ENCODE measurements around the gene SCAF4.

SCAF4 gene

DNA sequence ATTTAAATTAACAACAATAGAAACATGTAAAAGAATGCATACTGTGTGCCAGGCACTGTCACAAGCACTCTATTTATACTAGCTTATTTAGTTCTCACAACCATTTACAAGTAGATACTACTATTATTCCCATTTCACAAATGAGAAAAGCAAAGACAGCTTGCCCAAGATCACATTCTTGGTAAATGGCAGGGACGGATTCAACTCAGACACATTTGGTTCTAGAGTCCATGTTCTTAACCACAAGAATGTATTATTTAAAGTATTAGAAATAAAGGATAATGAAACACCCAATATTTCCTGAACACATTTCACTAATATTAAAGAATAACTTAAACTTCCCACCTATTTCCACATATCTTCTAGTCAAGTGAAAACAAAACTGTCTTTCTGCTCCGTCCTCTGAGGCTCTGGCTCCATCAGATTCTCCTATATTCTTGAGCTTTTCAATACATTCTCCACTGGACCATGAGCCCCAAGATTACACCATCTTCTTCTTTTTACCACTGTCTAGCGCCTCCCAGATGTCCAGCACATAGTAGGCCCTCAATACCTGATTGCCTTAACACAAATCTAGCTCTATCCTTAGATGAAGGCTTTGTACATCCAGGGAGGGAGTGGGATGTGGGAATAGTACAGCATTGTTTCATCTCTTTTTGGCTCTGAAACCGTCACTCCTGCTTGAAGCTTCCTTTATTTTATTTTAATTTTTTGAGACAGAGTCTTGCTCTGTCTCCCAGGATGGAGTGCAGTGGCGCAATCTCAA is 43.1 kb downstream of the SCAF4 start:
- H3K27ac ChIP-seq = no peak overlapping the region
- no peak for TF ChIP-seq ZFX (IDR thresholded peaks at IDR 0.05)
- TF ChIP-seq, protein P1, sequence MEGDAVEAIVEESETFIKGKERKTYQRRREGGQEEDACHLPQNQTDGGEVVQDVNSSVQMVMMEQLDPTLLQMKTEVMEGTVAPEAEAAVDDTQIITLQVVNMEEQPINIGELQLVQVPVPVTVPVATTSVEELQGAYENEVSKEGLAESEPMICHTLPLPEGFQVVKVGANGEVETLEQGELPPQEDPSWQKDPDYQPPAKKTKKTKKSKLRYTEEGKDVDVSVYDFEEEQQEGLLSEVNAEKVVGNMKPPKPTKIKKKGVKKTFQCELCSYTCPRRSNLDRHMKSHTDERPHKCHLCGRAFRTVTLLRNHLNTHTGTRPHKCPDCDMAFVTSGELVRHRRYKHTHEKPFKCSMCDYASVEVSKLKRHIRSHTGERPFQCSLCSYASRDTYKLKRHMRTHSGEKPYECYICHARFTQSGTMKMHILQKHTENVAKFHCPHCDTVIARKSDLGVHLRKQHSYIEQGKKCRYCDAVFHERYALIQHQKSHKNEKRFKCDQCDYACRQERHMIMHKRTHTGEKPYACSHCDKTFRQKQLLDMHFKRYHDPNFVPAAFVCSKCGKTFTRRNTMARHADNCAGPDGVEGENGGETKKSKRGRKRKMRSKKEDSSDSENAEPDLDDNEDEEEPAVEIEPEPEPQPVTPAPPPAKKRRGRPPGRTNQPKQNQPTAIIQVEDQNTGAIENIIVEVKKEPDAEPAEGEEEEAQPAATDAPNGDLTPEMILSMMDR (conservative IDR thresholded peaks at IDR 0.05) = no peak

DNA sequence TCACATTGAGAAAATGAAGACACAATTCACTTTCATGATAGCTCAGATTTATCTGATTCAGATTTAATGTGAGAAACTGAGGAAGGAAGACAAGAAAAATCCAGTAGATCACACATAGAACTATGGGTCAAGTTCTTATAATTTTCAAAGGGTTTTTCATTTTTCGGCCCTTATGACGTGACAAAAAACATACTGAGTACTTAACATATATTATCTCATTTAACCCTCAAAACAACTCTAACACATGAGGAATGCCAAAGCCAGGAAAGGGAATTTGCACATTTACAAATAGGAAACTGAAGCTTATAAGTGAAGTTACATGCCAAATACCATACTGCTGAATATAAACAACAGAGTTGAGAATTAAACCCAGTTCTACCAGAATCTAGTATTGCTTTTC is 44.8 kb downstream of the SCAF4 start:
- TF ChIP-seq ZFX (IDR thresholded peaks at IDR 0.05) = no peak
- TF ChIP-seq, protein P1 (conservative IDR thresholded peaks at IDR 0.05) = no peak
- H3K27ac ChIP-seq = no peak overlapping the region

DNA sequence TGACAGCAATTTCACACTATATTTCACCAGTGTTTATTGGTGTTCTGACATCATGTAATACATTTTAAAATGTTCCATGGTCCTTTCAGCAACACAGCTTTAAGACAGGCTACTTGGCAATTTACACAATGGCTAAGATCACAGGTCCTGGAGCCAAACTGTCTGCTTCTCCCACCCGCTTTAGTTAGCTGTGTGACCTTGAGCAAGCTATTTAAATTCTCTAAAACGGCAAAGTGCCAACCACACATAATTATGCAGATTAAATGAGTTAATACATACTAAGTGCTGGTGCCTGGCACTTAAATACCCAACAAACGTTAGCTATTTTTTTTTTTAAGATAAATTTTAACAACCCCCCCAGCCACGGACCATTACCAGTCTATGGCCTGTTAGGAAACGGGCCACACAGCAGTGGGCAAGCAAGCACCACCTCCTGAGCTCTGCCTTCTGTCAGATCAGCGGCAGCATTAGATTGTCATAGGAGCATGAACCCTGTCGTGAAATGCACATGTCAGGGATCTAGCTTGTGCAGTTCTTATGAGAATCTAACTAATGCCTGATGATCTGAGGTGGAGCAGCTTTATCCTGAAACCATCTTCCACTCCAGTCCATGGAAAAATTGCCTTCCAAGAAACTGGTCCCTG is 45.5 kb downstream of the SCAF4 start:
- no peak overlapping the region for H3K27ac ChIP-seq
- TF ChIP-seq ZFX (IDR thresholded peaks at IDR 0.05) = no peak

DNA sequence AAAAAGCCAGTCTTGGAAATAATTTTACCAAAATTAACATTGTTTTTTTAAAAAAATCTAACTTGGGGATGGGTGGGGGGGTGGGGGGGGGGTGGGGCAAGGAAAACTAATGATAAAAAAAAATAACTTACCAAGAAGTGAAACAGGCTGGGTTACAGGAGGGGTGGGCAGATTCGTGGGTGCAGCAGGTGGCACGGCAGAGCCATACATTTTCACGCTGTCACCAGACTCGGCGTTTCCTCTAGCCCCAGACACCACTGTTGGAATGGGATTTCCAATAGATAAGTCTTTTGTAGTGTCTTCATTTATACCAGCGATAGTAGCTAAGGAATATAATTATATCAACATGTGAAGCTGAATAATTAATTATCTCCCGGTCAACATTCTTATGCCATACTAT is 47.0 kb downstream of the SCAF4 start:
- TF ChIP-seq ZFX (IDR thresholded peaks at IDR 0.05) = no peak
- TF ChIP-seq, protein P1 (conservative IDR thresholded peaks at IDR 0.05) = no peak
- no peak overlapping the region for H3K27ac ChIP-seq

DNA sequence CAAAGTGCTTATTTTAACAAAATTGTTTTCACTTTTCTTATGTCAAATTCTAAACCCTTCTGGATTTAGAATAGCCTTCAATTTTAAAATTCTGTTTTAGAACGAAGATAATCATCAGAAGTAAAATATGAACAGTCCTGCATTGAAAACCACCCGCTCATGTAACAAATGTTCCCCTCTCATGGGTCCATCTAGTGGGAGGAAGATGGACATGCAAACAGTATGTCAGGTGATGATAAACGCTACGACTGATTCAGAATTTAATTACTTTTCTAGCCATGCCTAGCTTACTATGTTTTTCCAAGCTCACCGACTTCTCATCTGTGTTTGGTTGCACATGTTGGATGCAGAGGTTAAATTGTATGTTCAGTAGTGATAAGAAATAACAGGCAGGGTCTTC is 48.9 kb downstream of the SCAF4 start:
- TF ChIP-seq, protein P1 (conservative IDR thresholded peaks at IDR 0.05) = no peak; the same call in 1 of the 2 replicates
- TF ChIP-seq ZFX (IDR thresholded peaks at IDR 0.05) = no peak
- no peak overlapping the region for H3K27ac ChIP-seq

DNA sequence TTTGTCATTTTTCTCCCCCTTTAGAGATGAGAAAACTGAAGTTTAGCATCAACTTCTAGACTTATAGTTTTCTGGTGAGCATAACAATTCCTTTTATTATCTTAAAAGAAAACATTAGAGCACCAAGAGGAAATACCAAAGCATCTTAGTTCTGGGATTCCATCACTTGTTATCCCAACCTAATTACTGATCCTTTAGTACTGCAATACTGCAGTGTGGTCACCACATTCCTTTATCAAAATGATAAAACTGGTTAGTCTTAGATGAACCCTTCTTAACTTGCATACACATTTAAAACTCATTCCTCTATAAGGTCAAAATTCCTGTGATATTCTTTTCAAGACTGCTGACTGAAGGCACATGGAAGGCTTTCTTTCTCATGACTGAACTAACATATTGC is 49.3 kb downstream of the SCAF4 start:
- no peak overlapping the region for H3K27ac ChIP-seq
- TF ChIP-seq ZFX (IDR thresholded peaks at IDR 0.05) = no peak
- TF ChIP-seq, protein P1 (conservative IDR thresholded peaks at IDR 0.05) = no peak

DNA sequence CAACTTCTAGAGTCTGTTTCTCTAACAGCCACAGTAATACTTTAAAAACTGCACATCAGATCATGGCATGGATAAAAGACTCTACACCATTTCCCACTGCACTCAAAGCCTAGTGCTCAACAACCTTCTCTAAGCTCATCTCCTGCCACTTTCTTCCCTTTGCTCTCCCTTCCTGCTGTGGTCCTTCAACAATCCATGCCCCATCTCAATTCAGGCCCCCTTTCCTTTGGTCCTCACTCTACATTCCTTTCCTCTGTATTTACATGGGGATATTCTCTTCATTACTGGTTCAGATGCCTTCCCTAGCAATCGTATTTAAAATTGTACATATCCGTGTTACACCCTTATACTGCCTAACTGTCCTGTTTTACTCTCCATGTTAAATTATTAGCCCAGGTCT is 53.4 kb downstream of the SCAF4 start:
- no peak for TF ChIP-seq ZFX (IDR thresholded peaks at IDR 0.05)
- TF ChIP-seq, protein P1 (conservative IDR thresholded peaks at IDR 0.05) = no peak

More for the DNA sequence above, 53.4 kb downstream of the SCAF4 start:
- H3K27ac ChIP-seq = no peak overlapping the region

Measured in C4-2B (cell line).